ENCODE measurements around the gene TBC1D22A.

DNA sequence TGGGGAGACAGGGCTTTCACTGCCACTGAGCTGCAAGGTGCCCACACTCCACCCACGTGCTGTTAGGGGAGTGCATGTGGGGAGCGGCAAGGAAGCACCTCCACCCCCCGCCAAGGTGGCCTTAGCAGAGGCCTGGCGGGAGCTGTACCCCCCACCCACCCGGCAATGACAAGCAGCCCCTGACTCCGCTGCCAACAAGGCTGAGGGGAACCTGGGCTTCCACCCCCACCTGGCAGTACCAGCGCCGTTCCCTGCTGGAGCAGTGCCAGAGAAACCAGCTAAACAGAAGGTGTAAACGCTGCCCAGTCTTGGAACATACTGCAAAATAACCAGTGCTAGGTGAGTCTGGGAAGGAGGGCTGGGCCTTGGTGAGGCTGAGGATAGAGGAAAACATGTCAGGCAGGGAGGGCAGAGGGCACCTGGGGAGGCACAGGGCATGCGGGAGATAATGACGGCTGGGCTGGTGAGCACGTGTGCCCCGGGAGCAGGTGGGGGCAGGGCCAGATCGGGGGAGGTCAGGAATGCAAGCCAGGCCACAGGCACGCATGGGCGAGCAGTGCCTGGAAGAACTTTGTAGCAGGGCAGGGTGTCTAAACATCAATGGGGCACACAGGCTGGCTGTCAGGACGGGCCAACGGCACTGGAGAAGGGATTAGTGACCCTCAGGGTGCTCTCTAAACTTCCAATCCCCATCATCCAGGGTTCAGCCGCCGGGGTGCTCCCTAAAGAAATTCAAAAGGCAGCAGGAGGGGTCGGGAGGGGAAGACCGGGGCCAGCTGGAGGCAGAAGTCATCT, 31.0 kb upstream of the TBC1D22A start:
- TF ChIP-seq TARDBP (IDR thresholded peaks at IDR 0.05; ENCODE audit: borderline replicate concordance) = no peak
- TF ChIP-seq CEBPB (IDR thresholded peaks at IDR 0.05; ENCODE audit: borderline replicate concordance in 1 of 2, low read depth in 2 of 2, low read length in 2 of 2) = no peak
- TF ChIP-seq, protein P1, sequence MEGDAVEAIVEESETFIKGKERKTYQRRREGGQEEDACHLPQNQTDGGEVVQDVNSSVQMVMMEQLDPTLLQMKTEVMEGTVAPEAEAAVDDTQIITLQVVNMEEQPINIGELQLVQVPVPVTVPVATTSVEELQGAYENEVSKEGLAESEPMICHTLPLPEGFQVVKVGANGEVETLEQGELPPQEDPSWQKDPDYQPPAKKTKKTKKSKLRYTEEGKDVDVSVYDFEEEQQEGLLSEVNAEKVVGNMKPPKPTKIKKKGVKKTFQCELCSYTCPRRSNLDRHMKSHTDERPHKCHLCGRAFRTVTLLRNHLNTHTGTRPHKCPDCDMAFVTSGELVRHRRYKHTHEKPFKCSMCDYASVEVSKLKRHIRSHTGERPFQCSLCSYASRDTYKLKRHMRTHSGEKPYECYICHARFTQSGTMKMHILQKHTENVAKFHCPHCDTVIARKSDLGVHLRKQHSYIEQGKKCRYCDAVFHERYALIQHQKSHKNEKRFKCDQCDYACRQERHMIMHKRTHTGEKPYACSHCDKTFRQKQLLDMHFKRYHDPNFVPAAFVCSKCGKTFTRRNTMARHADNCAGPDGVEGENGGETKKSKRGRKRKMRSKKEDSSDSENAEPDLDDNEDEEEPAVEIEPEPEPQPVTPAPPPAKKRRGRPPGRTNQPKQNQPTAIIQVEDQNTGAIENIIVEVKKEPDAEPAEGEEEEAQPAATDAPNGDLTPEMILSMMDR (IDR thresholded peaks at IDR 0.05 in 2 of 3, conservative IDR thresholded peaks at IDR 0.05 in 1 of 3; ENCODE audit: control insufficient read depth in 2 of 3, extremely low read depth in 1 of 3, insufficient read depth in 1 of 3, low read depth in 3 of 3, low read length in 3 of 3) = no peak
- TF ChIP-seq POLR2A (IDR thresholded peaks at IDR 0.05; ENCODE audit: low read depth, low read length) = no peak
- TF ChIP-seq EZH2 (IDR thresholded peaks at IDR 0.05; ENCODE audit: borderline replicate concordance, control insufficient read depth, low read depth, low read length) = no peak
- no peak for TF ChIP-seq ETV6 (conservative IDR thresholded peaks at IDR 0.05 in 1 of 2, IDR thresholded peaks at IDR 0.05 in 1 of 2; ENCODE audit: borderline replicate concordance in 1 of 2, low read depth in 1 of 2)
- TF ChIP-seq, protein P2, sequence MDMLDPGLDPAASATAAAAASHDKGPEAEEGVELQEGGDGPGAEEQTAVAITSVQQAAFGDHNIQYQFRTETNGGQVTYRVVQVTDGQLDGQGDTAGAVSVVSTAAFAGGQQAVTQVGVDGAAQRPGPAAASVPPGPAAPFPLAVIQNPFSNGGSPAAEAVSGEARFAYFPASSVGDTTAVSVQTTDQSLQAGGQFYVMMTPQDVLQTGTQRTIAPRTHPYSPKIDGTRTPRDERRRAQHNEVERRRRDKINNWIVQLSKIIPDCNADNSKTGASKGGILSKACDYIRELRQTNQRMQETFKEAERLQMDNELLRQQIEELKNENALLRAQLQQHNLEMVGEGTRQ (IDR thresholded peaks at IDR 0.05; ENCODE audit: borderline replicate concordance, low read depth, low read length) = no peak

Measured in GM12878 (cell line).